Immature natural killer cell (primary cell): ENCODE results near the gene SNPH. TPM values are rescaled to one million over a fixed set of nuclear protein-coding genes. Genes with fewer than 3 reads are reported as not detected.
A peak's percentile ranks its signal among the peaks of the same experiment; 100 is the strongest.

Experiments
- DNase-seq, 3 donors: peaks; one replicate each; pipeline ENCODE4 v3.0.0; 2022; ENCODE audit warnings: mixed read lengths in 1 of 3
- H3K27ac Mint-ChIP-seq, 6 donors: one replicate each; pipeline ENCODE4 v1.8.0; 2020; ENCODE audit warnings: mixed read lengths in 6 of 6, mild to moderate bottlenecking in 5 of 6, inconsistent platforms in 4 of 6, moderate library complexity in 3 of 6
- H3K27me3 Mint-ChIP-seq, 3 donors: one replicate each; pipeline ENCODE4 v1.8.0; 2020 to 2021; ENCODE audit warnings: low read depth in 3 of 3, mild to moderate bottlenecking in 3 of 3, mixed read lengths in 3 of 3, moderate library complexity in 3 of 3, inconsistent platforms in 1 of 3
- H3K36me3 Mint-ChIP-seq, 3 donors: one replicate each; pipeline ENCODE4 v1.8.0; 2020; ENCODE audit warnings: mixed read lengths in 3 of 3, inconsistent platforms in 2 of 3, mild to moderate bottlenecking in 2 of 3
- H3K4me1 Mint-ChIP-seq, 2 donors: one replicate each; pipeline ENCODE4 v1.8.0; 2020; ENCODE audit warnings: inconsistent platforms in 2 of 2, mild to moderate bottlenecking in 2 of 2, mixed read lengths in 2 of 2, moderate library complexity in 1 of 2
- H3K4me3 Mint-ChIP-seq, 5 donors: one replicate each; pipeline ENCODE4 v1.8.0; 2020; ENCODE audit warnings: mild to moderate bottlenecking in 5 of 5, mixed read lengths in 5 of 5, inconsistent platforms in 3 of 5, moderate library complexity in 3 of 5
- H3K9me3 Mint-ChIP-seq, 6 donors: one replicate each; pipeline ENCODE4 v1.8.0; 2020; ENCODE audit warnings: mild to moderate bottlenecking in 6 of 6, mixed read lengths in 6 of 6, inconsistent platforms in 4 of 6, moderate library complexity in 3 of 6
- polyA plus RNA-seq, 3 donors: library from polyadenylated mRNA; unstranded; fragments of 300-500 nt; fragmentation: Illumina TruSeq; gene quantifications; one replicate each; pipeline ENCODE4 v1.2.3, GENCODE V29; 2021

The SNPH gene
- polyA plus RNA-seq, 3 donors from 2014 or later: 0.59 to 2.8 (median 1.1) TPM

DNA sequence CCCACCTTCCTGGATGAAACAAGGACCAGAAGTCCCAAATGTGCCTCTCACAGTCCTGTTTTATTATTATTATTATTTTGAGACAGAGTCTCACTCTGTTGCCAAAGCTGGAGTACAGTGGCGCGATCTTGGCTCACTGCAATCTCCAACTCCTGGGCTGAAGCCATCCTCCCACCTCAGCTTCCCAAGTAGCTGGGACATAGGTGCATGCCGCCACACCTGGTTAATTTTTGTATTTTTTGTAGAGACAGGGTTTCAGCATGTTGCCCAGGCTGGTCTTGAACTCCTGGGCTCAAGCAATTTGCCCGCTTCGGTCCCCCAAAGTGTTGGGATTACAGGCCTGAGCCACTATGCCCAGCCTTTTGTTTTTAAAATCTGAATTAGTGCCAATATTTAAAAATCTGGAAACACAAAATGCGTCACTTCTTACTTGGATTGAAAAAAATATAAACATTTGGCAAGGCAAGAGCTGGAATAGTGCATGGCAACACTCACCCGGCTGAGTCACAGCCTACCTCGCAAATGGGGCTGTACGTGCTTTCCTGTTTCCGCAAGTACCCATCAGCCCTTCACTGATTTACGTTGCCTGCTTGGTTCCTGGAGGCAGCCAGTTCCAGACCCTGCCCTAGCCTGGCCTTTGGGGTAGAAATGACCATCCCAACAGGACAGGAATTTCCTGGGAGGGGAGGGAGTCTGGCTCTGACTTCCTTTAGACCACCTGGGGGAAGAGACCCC, 56.6 kb downstream of the SNPH start:
- Mint-ChIP-seq H3K27ac (peak overlapping the region in 5 of 6 donors; percentile 7 to 87 (median 76)), H3K27me3 (peaks cover 0 to 5% (median 0%) of the 10 kb centered on the region in 3 donors), H3K36me3 (no peaks in the 10 kb centered on the region), H3K9me3 (no peaks in the 10 kb centered on the region), H3K4me1 (peaks cover 2% of the 10 kb centered on the region in 2 donors), H3K4me3 (no peak overlapping the region)
- DNase-seq: no peak

DNA sequence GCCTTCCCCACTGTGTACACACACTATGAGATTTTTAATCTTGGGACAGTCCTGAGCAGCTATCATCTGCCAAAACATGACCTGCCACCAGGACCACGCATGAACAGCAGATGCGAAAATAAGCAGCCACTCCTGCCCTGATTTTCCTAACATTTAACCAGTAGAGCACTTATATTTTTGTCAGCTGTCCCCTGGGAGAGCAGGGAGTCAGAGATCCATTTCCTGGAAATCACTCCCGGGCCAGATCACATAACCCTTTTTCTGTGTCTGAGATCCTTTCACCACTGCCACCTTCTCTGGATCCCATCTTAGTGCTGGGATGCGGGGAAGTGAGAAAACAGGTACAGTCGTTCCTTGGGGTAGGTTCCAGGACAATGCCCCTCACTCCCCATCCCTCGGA, 57.2 kb downstream of the SNPH start:
- no peaks in the 10 kb centered on the region for H3K36me3 Mint-ChIP-seq
- peaks cover 0 to 5% (median 0%) of the 10 kb centered on the region in 3 donors for H3K27me3 Mint-ChIP-seq
- DNase-seq: no peak
- H3K4me3 Mint-ChIP-seq: no peak overlapping the region
- H3K27ac Mint-ChIP-seq: peak overlapping the region in 5 of 6 donors; percentile 41 to 87 (median 76)
- H3K4me1 Mint-ChIP-seq: peaks cover 6 to 8% of the 10 kb centered on the region in 2 donors
- no peaks in the 10 kb centered on the region for H3K9me3 Mint-ChIP-seq

DNA sequence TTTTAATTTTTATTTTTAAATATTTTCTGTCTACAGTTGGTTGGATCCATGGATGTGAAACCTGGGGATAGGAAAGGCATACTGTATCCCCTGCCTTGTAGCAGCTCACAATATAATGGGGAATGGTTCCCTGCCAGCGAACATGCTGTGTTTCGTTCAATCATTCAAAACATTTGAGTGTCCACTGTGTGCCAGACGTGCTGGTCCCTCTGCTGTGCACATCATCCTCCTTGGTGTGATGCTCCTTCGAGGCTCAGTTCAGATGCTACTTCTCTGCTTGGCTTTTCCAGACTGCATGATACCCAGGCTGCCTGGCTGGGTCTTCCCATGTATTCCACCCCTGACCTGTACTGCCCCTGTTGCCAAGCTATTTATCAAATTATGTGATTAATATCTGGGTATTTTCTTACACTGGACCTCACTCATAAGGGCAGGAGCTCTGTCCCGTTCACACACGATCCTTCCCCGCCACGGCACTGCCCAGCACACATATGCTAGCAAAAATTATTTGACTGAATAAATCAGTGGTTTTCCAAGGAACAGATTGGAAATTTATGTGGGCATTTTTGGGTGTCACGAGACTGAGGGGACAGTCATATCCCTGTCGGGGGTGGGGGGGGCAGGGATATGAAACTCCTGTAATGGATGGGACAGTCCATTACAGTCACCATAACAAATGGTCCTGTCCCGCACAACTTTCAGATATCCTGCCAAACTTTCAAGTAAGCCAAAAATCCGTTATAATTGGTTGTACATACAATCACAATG, 57.9 kb downstream of the SNPH start:
- H3K9me3 Mint-ChIP-seq: no peaks in the 10 kb centered on the region
- H3K36me3 Mint-ChIP-seq: no peaks in the 10 kb centered on the region
- no peak for DNase-seq
- no peak overlapping the region for H3K4me3 Mint-ChIP-seq
- H3K27me3 Mint-ChIP-seq: peaks cover 0 to 5% (median 0%) of the 10 kb centered on the region in 3 donors
- peaks cover 6 to 11% of the 10 kb centered on the region in 2 donors for H3K4me1 Mint-ChIP-seq
- H3K27ac Mint-ChIP-seq: peak overlapping the region in 1 of 6 donors; percentile 84

DNA sequence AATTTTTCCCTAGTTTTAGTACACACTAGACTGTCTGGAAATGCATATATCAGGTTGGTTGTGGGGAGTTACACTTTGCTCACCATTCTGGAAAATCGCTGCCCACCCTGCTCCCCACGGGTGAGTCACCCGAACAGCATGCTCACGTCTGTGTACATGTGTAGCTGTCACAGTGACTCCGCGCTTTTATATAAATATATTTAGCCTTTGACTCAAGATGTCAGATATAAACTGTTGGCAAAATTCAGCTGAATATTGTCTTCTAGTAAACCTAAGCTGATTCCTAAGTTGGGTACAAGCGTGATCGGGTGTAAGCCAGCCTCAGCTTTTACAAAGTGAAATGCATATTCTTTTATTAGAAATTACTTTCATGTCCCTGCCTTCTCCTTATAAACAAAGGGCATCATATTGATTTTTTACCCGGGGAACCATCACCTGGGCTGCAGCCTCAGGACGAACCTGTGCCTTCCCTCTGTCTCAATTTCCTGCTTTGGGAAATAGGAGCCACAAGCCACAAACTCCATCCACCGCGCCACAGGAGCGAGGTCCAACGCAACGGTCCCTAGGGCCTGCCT, 58.6 kb downstream of the SNPH start:
- peaks cover 6 to 11% of the 10 kb centered on the region in 2 donors for H3K4me1 Mint-ChIP-seq
- H3K27me3 Mint-ChIP-seq: peaks cover 0 to 4% (median 0%) of the 10 kb centered on the region in 3 donors
- DNase-seq: no peak
- H3K27ac Mint-ChIP-seq: no peak overlapping the region
- H3K36me3 Mint-ChIP-seq: no peaks in the 10 kb centered on the region
- no peaks in the 10 kb centered on the region for H3K9me3 Mint-ChIP-seq
- H3K4me3 Mint-ChIP-seq: no peak overlapping the region

DNA sequence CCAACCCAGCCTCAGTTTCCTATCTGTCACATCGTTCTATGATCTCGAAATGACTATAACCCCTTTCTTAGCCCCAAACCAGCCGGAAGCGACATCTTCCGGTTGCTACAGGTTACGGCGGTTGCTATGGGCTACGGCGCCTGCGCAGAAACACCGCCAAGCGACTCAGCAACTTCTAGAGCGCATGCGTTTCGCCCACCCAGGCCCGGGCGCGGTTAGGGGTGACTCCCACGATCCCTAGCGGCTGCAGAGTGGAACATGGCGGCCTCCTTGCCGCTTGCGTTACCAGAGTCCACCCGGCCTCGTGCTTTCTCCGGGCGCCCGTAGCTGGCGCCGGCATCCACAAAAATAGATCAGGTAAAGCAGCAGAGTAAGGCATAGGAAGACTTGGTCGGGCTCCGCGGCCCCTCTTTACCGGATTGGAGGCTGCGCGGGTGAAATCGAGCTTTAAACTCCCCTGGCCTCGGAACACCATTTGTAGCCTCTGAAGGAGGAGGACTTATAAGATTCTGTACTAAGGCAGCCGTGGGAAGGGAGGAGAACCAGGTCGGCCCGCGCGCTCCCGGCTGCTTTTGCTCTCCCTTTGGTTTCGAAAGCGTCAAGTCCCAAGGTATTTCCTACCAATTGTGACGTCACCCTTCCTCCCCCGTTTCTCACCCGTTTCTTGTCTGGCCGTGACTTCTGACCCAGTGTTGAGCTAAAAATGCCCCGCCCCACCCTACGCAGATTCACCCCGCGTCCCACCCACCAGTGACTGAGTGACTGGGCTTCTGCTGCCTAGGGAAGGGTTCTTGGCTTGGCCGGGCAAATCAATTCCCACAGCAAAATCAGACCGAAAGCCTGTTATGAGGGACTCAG, 59.3 kb downstream of the SNPH start:
- H3K36me3 Mint-ChIP-seq: no peaks in the 10 kb centered on the region
- peaks cover 0 to 4% (median 0%) of the 10 kb centered on the region in 3 donors for H3K27me3 Mint-ChIP-seq
- no peak overlapping the region for H3K4me3 Mint-ChIP-seq
- H3K27ac Mint-ChIP-seq: no peak overlapping the region
- H3K9me3 Mint-ChIP-seq: no peaks in the 10 kb centered on the region
- peak; percentile 98 for DNase-seq
- H3K4me1 Mint-ChIP-seq: peaks cover 6 to 11% of the 10 kb centered on the region in 2 donors

DNA sequence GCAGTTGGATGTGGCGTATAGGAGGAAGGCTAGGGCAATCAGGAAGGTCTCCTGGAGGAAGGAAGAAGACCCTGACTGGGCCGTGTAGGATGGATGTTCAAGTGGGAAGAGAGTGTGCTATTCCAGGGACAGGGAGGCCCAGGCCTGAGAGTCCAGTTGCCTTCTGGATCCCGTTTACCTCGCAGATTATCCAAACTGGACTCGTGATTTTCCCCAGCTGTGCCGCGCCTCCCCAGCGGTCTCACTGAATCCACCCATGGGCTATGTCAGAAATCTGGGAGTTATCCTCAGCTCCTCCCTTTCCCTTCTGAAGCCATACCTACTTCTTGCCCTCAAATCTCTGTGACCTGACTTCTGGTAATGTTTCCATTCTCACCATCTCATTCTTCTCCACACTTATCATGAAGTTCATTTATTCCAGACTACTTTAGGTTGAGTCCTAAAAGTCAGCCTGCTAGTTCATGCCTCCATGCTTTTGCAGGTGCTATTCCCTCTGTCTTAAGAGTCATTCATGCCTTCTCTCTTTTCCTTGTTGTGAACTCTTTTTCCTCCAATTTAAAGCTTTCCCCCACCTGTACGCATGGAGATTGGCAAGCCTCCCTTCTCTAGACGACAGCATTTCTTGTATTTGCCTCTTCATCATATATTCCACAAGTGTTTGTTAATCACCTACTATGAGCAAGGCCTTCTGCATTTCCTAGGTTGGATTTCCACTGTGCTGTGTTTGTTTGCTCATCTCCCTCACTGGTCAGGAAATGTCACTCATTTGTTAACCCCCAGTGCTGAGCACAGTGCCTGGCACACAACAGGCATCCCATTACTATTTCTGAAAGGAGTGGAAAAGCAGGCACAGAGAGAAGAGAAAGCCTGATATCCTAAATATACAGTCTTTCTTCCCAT, 60.2 kb downstream of the SNPH start:
- no peaks in the 10 kb centered on the region for H3K36me3 Mint-ChIP-seq
- H3K4me3 Mint-ChIP-seq: no peak overlapping the region
- DNase-seq: no peak

DNA sequence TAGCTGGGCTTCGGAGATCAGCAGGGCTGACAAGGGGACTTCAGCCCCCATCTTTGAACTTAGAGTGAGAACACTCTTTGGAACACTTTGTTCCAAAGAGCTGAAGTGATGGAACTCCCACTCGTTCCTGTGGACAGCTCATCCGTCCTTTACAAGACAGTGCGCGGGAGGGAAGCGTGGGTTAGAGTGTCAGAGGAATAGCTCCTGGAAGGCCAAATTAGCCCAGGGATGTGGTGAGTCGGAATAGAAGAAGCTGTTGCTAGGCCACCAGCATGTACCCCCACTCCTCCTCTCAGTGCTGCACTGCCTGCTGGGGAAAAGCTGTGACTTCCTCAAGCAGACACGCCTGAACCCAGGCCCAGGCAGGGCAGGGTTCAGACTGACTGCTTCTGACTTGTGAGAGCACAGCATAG, 61.2 kb downstream of the SNPH start:
- H3K4me1 Mint-ChIP-seq: peaks cover 6 to 11% of the 10 kb centered on the region in 2 donors
- H3K9me3 Mint-ChIP-seq: no peaks in the 10 kb centered on the region
- peaks cover 0 to 1% (median 0%) of the 10 kb centered on the region in 3 donors for H3K27me3 Mint-ChIP-seq
- H3K27ac Mint-ChIP-seq: no peak overlapping the region
- DNase-seq: no peak
- H3K4me3 Mint-ChIP-seq: peak overlapping the region in 1 of 5 donors; percentile 29
- no peaks in the 10 kb centered on the region for H3K36me3 Mint-ChIP-seq

More for the DNA sequence above, 60.2 kb downstream of the SNPH start:
- H3K4me1 Mint-ChIP-seq: peaks cover 6 to 11% of the 10 kb centered on the region in 2 donors
- H3K9me3 Mint-ChIP-seq: no peaks in the 10 kb centered on the region
- no peaks in the 10 kb centered on the region for H3K27me3 Mint-ChIP-seq
- no peak overlapping the region for H3K27ac Mint-ChIP-seq

DNA sequence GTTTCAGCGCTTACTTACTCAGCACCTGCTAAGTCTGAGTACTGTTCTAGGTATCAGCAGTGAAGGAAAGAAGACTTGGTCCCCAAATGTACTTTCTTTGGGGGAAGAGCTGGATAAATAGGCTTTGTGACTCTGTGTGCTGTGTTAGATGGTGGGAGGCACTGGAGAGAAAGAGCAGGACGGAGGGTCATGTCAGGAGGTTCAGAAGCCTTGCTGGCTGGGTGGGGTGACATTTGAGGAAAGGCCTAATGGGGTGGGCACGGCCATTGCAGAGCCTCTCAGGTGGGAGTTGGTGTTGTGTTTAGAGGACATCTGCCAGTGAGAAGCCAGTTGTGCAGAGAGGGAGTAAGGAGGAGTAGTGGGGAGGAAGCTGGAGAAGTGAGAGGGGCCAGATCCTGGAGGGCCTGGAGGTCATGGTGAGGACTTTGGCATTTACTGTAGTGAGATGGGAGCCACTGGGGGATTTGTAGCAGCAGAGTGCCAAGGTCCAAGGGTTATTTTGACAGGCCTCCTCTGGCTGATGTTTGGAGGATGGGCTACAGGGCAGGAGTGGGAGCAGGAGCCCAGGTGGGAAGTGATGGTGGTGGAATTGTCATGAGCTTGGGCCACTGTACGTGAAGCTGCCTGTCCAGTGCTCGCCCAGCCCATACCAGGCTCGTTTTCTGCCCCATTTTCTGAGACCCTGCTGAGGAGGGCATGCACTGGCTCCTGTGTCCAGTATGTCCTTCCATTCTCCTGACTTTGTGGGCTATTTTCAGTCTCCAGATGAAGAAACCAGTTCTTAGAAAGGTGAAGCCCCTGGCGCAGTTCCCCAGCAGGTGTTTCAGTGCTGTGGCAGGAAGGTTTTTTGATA, 62.0 kb downstream of the SNPH start:
- Mint-ChIP-seq H3K9me3 (no peaks in the 10 kb centered on the region), H3K4me3 (no peak overlapping the region), H3K4me1 (peaks cover 6 to 11% of the 10 kb centered on the region in 2 donors), H3K36me3 (no peaks in the 10 kb centered on the region), H3K27ac (peak overlapping the region in 3 of 6 donors; percentile 23 to 76 (median 25)), H3K27me3 (peaks cover 0 to 1% (median 0%) of the 10 kb centered on the region in 3 donors)
- DNase-seq: no peak

DNA sequence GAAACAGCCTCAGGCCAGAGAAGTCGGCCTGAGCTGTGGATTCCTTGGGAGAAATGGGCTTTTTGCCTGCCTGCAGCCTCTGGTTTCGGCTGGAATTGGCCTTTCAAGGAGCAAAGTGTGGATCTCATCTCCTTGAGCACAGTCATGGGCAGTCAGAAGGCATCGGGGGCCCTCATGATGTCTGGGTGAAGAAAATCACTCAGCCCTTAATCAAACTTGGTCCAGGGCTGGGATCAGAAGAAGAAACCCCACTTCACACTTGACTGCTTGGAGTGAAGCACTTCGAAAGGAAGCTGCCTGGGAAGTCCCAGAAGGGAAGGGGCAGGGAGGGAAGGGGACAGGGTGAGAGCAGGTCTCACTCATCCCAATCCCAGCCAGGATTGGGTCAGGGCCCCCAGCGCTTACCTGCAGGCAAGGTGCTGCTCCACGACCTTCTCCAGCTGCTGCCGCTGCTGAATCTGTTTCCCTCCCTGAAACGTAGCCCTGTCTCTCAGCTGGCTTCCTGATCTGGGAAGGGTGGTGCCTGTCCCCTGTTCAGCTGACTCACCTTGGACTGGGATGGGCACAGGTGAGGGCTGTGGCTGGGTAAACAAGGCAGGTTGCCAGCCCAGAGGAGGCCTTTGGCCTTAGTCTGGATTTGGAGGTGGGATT, 62.7 kb downstream of the SNPH start, which contains the start of gene SDCBP2:
Gene SDCBP2, minus strand, starts transcription at position 460 of the 651 bp plus-strand sequence. CDS start 8,723 bp downstream, outside the sequence.
- Mint-ChIP-seq H3K9me3 (no peaks in the 10 kb centered on the region), H3K4me1 (peaks cover 6 to 11% of the 10 kb centered on the region in 2 donors), H3K27ac (peak within 1 kb of the TSS in 5 of 6 donors; percentile 4 to 76 (median 25)), H3K36me3 (no peaks in the 10 kb centered on the region), H3K4me3 (no peak within 1 kb of the TSS), H3K27me3 (peaks cover 0 to 1% (median 0%) of the 10 kb centered on the region in 3 donors)
- no peak for DNase-seq

DNA sequence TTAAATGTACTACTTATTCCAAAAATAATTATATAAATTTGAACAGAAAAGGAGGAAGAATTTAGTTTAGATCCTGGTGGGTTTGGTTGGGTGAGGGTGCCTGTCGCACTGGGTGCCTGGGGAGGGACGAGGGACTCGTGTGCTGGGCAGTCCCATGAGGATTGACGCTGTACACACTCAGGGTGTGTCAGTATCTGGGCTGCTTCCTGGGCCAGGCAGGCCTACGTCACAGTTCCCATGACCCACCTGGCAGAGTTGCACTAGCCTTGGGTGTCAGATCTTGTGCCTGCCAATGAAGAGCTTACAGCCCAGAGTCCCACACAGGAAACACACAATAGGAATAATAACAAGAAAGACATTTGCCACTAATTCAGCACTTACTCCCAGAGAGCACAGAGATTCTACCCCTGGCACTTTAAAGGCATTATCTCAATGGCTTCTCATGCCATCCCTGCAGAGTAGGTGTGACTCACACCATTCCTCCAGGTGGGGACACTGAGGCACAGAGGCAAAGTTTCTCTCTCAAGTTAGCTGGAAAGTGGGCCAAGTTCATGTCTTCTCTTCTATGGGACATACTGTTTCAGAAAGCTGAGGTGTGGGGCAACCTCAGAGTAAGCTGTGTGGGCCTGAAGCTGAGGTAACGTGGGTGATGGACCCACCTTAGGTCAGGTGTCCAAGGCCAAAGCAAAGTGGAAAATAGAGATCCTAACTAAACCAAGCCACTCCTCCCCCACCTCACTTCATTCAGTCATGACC, 64.2 kb downstream of the SNPH start:
- no peak overlapping the region for H3K4me3 Mint-ChIP-seq

DNA sequence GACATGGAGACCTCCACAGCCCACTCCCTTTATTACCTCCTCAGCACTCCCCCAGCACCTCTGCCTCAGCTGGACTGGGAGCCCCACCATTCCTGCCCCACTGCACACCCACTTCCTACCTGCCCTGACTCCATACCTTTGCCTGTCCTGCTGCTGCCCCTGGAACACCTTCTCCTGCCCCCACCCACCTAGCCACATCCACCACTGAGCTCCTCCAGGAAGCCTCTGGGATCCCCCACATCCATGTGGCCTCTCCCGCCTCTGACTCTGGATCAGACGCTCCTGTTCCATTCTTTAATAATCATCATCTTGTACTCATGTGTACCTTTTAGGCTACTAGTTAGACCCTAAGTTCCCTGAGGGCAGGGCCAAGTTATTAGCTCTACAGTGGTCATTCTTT, 65.0 kb downstream of the SNPH start:
- Mint-ChIP-seq H3K36me3 (no peaks in the 10 kb centered on the region), H3K4me1 (peaks cover 6 to 11% of the 10 kb centered on the region in 2 donors), H3K27ac (no peak overlapping the region), H3K9me3 (no peaks in the 10 kb centered on the region), H3K4me3 (no peak overlapping the region), H3K27me3 (peaks cover 0 to 1% (median 0%) of the 10 kb centered on the region in 3 donors)
- no peak for DNase-seq

More for the DNA sequence above, 64.2 kb downstream of the SNPH start:
- H3K36me3 Mint-ChIP-seq: no peaks in the 10 kb centered on the region
- no peaks in the 10 kb centered on the region for H3K9me3 Mint-ChIP-seq
- DNase-seq: no peak
- H3K27me3 Mint-ChIP-seq: peaks cover 0 to 1% (median 0%) of the 10 kb centered on the region in 3 donors
- H3K27ac Mint-ChIP-seq: peak overlapping the region in 2 of 6 donors; percentile 25 to 72
- peaks cover 6 to 11% of the 10 kb centered on the region in 2 donors for H3K4me1 Mint-ChIP-seq
